AG04449 (cell line): ENCODE measurements around the gene CCSER2.
"Not testable (repeated sequence)": the region's sequence is repeated elsewhere in the genome, so short reads cannot be mapped to it uniquely, and the experiment has no call there.

Source experiments
- CTCF ChIA-PET: fragments of 350-600 bp; formaldehyde crosslinking; extraction: SDS; loops from one replicate; lab custom pipeline; 2021; ENCODE audit warnings: antibody characterized with exemption; lab: Yijun Ruan, JAX
- POLR2A ChIA-PET: fragments of 400-600, 350-600 bp; formaldehyde crosslinking; extraction: SDS; loops from one replicate; lab custom pipeline; 2020; ENCODE audit warnings: antibody characterized with exemption, inconsistent platforms; lab: Yijun Ruan, JAX
- DNase-seq: peaks from one replicate; pipeline ENCODE4 v3.0.0-alpha.2; 2010; ENCODE audit warnings: low read depth, low spot score
- H3K4me3 ChIP-seq: 2 replicates; pipeline ENCODE4 v1.5.1; 2011; ENCODE audit warnings: low read depth, mild to moderate bottlenecking, control low read depth, low read length
- CTCF ChIP-seq: IDR thresholded peaks from one replicate; pipeline ENCODE4 v1.5.1; 2011; ENCODE audit warnings: mild to moderate bottlenecking, moderate library complexity, low read length, control low read depth, inconsistent platforms; ENCODE audit not compliant: insufficient read depth; ENCODE audit errors: missing control alignments

Gene CCSER2

GRCh38 chr10:84340632-84341537 is 12.5 kb downstream of the CCSER2 start:
- ChIA-PET POLR2A (no interaction called here), CTCF (interaction anchor here (0.9 to 3.4 kb wide), 4 partner anchors 11 to 197 kb away, joined by 3 to 25 read pairs (median 7); no protein-coding TSS in a partner anchor)
- DNase-seq: no peak
- no peak overlapping the region for H3K4me3 ChIP-seq
- TF ChIP-seq CTCF: no peak

- DNase-seq: no peak
- H3K4me3 ChIP-seq: no peak overlapping the region
- POLR2A ChIA-PET: no interaction called here
- TF ChIP-seq CTCF: no peak
- CTCF ChIA-PET: interaction anchor here (0.9 to 3.4 kb wide), 4 partner anchors 10 to 196 kb away, joined by 3 to 25 read pairs (median 7); no protein-coding TSS in a partner anchor
Measured at GRCh38 chr10:84341538-84341856, 13.1 kb downstream of the CCSER2 start.

GRCh38 chr10:84341983-84342382 is 13.6 kb downstream of the CCSER2 start:
- POLR2A ChIA-PET: no interaction called here
- no peak overlapping the region for H3K4me3 ChIP-seq
- CTCF ChIA-PET: interaction anchor here (0.9 to 3.4 kb wide), 4 partner anchors 10 to 196 kb away, joined by 3 to 25 read pairs (median 7); no protein-coding TSS in a partner anchor
- no peak for DNase-seq
- TF ChIP-seq CTCF: no peak

GRCh38 chr10:84342584-84342983 is 14.2 kb downstream of the CCSER2 start:
- H3K4me3 ChIP-seq: no peak overlapping the region
- CTCF ChIA-PET: interaction anchor here (2.0 to 3.4 kb wide), 2 partner anchors 9 to 195 kb away, joined by 10 to 25 read pairs; no protein-coding TSS in a partner anchor
- POLR2A ChIA-PET: no interaction called here
- DNase-seq: no peak
- no peak for TF ChIP-seq CTCF

- POLR2A ChIA-PET: no interaction called here
- no peak overlapping the region for H3K4me3 ChIP-seq
- TF ChIP-seq CTCF: no peak
- DNase-seq: no peak
- CTCF ChIA-PET: interaction anchor here (3.4 kb wide), 1 partner anchor 8 kb away, joined by 25 read pairs; no protein-coding TSS in a partner anchor
Measured at GRCh38 chr10:84343831-84344230, 15.4 kb downstream of the CCSER2 start.

- CTCF ChIA-PET: interaction anchor here (0.8 to 1.2 kb wide), 4 partner anchors 13 to 195 kb away, joined by 3 to 4 read pairs (median 3); no protein-coding TSS in a partner anchor
- TF ChIP-seq CTCF: no peak
- POLR2A ChIA-PET: no interaction called here
- H3K4me3 ChIP-seq: no peak overlapping the region
- no peak for DNase-seq
Measured at GRCh38 chr10:84344526-84344925, 16.1 kb downstream of the CCSER2 start.

- POLR2A ChIA-PET, H3K4me3 ChIP-seq, DNase-seq, CTCF ChIA-PET: not testable (repeated sequence)
Measured at GRCh38 chr10:84347575-84348002, 19.2 kb downstream of the CCSER2 start.
